Colonic mucosa (tissue), 4 donors: ENCODE data around the gene VAV2. TPM values are rescaled to one million over a fixed set of nuclear protein-coding genes. Genes with fewer than 3 reads are reported as not detected.

Experiments used
- DNase-seq: peaks from one replicate; pipeline ENCODE4 v3.0.0-alpha.2; 2020
- H3K27ac ChIP-seq: fragments of 200-600 bp; one replicate; pipeline ENCODE4 v1.8.0; 2021
- H3K27me3 ChIP-seq: fragments of 200-600 bp; one replicate; pipeline ENCODE4 v1.8.0; 2021
- H3K36me3 ChIP-seq: fragments of 200-600 bp; one replicate; pipeline ENCODE4 v1.8.0; 2021
- H3K4me1 ChIP-seq: fragments of 200-600 bp; one replicate; pipeline ENCODE4 v1.8.0; 2021; ENCODE audit warnings: mild to moderate bottlenecking
- H3K4me3 ChIP-seq: fragments of 200-600 bp; one replicate; pipeline ENCODE4 v1.8.0; 2021
- H3K9ac ChIP-seq, 2 donors: one replicate each; pipeline ENCODE4 v1.7.0; 2013; ENCODE audit warnings: control low read depth in 2 of 2, low read depth in 2 of 2, low read length in 2 of 2
- H3K9me3 ChIP-seq: fragments of 200-600 bp; one replicate; pipeline ENCODE4 v1.8.0; 2021
- CTCF ChIP-seq: fragments of 200-600 bp; IDR thresholded peaks from one replicate; pipeline ENCODE4 v1.8.0; 2022; ENCODE audit warnings: antibody characterized with exemption, mild to moderate bottlenecking
- intact Hi-C: fragments of 100-400 bp; cut with DNase I; formaldehyde crosslinking; loops from one replicate; pipeline ENCODE4 v1.14.1; 2022
- total RNA-seq, 2 donors: library from RNA; stranded (reverse); fragmentation: NEBNext Ultra II Directional in 1 of 2; extraction: Animal tissue kit (Norgen Biotek cat#: 25700) in 1 of 2; gene quantifications; one replicate each; pipeline ENCODE4 v1.2.1, GENCODE V29; 2021
- donor health status: healthy.
- donor health status: DM: no; HTN: no; CAD: no.
- donor health status: DM: no; HTN: no; CAD: no.

The VAV2 gene
- total RNA-seq, 2 donors from 2014 or later, result 30.7 to 45.1 TPM

GRCh38 chr9:133906932-133907910 lies 84.9 kb downstream of the VAV2 start:
- no peak overlapping the region for H3K9ac ChIP-seq
- H3K27ac ChIP-seq, result no peak overlapping the region
- no peaks in the 10 kb centered on the region for H3K4me1 ChIP-seq
- TF ChIP-seq CTCF, result no peak
- no peaks in the 10 kb centered on the region for H3K27me3 ChIP-seq
- intact Hi-C loops, result no loop called here
- H3K4me3 ChIP-seq, result no peak overlapping the region
- no peak for DNase-seq
- H3K9me3 ChIP-seq, result no peaks in the 10 kb centered on the region
- H3K36me3 ChIP-seq, result no peaks in the 10 kb centered on the region

GRCh38 chr9:133906218-133906617 lies 85.9 kb downstream of the VAV2 start:
- no peak for TF ChIP-seq CTCF
- H3K27ac ChIP-seq, result no peak overlapping the region
- H3K9ac ChIP-seq, result no peak overlapping the region
- no peak for DNase-seq
- no peaks in the 10 kb centered on the region for H3K4me1 ChIP-seq
- no peak overlapping the region for H3K4me3 ChIP-seq
- intact Hi-C loops, result no loop called here
- H3K27me3 ChIP-seq, result no peaks in the 10 kb centered on the region
- no peaks in the 10 kb centered on the region for H3K9me3 ChIP-seq
- no peaks in the 10 kb centered on the region for H3K36me3 ChIP-seq

- DNase-seq, result no peak
- H3K27me3 ChIP-seq, result no peaks in the 10 kb centered on the region
- H3K27ac ChIP-seq, result no peak overlapping the region
- H3K9ac ChIP-seq, result no peak overlapping the region
- intact Hi-C loops, result no loop called here
- no peak overlapping the region for H3K4me3 ChIP-seq
- H3K4me1 ChIP-seq, result no peaks in the 10 kb centered on the region
- H3K36me3 ChIP-seq, result no peaks in the 10 kb centered on the region
- no peak for TF ChIP-seq CTCF
- no peaks in the 10 kb centered on the region for H3K9me3 ChIP-seq
These were observed 86.6 kb downstream of the VAV2 start for GRCh38 chr9:133905493-133905892.

- no peaks in the 10 kb centered on the region for H3K9me3 ChIP-seq
- H3K36me3 ChIP-seq, result no peaks in the 10 kb centered on the region
- no peak for TF ChIP-seq CTCF
- intact Hi-C loops, result no loop called here
- H3K27ac ChIP-seq, result no peak overlapping the region
- H3K27me3 ChIP-seq, result no peaks in the 10 kb centered on the region
- H3K9ac ChIP-seq, result no peak overlapping the region
- DNase-seq, result no peak
- no peaks in the 10 kb centered on the region for H3K4me1 ChIP-seq
- H3K4me3 ChIP-seq, result no peak overlapping the region
These were observed 87.6 kb downstream of the VAV2 start for GRCh38 chr9:133904346-133905090.

GRCh38 chr9:133901184-133901835 lies 90.8 kb downstream of the VAV2 start:
- no peak for TF ChIP-seq CTCF
- H3K27ac ChIP-seq, result no peak overlapping the region
- H3K4me3 ChIP-seq, result no peak overlapping the region
- DNase-seq, result no peak
- H3K4me1 ChIP-seq, result no peaks in the 10 kb centered on the region
- no peak overlapping the region for H3K9ac ChIP-seq
- H3K9me3 ChIP-seq, result no peaks in the 10 kb centered on the region
- intact Hi-C loops, result no loop called here
- H3K27me3 ChIP-seq, result no peaks in the 10 kb centered on the region
- H3K36me3 ChIP-seq, result no peaks in the 10 kb centered on the region
